Mesenchymal stem cell (in vitro differentiated cells and primary cell): Measurements from ENCODE around the gene ALDH16A1.
A peak's percentile ranks its signal among the peaks of the same experiment; 100 is the strongest.

Experiments used
- DNase-seq: peaks from one replicate; pipeline ENCODE4 v3.0.0-alpha.2; 2013
- H2AFZ ChIP-seq: one replicate; pipeline ENCODE4 v1.6.1; 2013; ENCODE audit warnings: low read depth, mild to moderate bottlenecking, control low read depth, inconsistent platforms, low read length, moderate library complexity
- H2AK5ac ChIP-seq: 2 replicates; pipeline ENCODE4 v1.6.1; 2013; ENCODE audit warnings: low read length, moderate library complexity, mild to moderate bottlenecking, inconsistent platforms; ENCODE audit not compliant: severe bottlenecking
- H2BK120ac ChIP-seq: one replicate; pipeline ENCODE4 v1.6.1; 2013; ENCODE audit warnings: low read depth, mild to moderate bottlenecking, inconsistent platforms, low read length, moderate library complexity
- H2BK12ac ChIP-seq, 2 experiments: one replicate each; pipeline ENCODE4 v1.6.1; 2013; ENCODE audit warnings: inconsistent platforms in 2 of 2, low read length in 2 of 2, mild to moderate bottlenecking in 2 of 2, moderate library complexity in 2 of 2, control low read depth in 1 of 2
- H2BK15ac ChIP-seq: one replicate; pipeline ENCODE4 v1.6.1; 2013; ENCODE audit warnings: mild to moderate bottlenecking, low read depth, inconsistent platforms; ENCODE audit not compliant: poor library complexity, severe bottlenecking
- H2BK5ac ChIP-seq: 2 replicates; pipeline ENCODE4 v1.6.1; 2013; ENCODE audit warnings: low read depth, mild to moderate bottlenecking, low read length, control low read depth, inconsistent platforms; ENCODE audit not compliant: poor library complexity, severe bottlenecking
- H3K14ac ChIP-seq, 2 experiments: one replicate each; pipeline ENCODE4 v1.6.1; 2013; ENCODE audit warnings: inconsistent platforms in 2 of 2, low read length in 2 of 2, control low read depth in 1 of 2, mild to moderate bottlenecking in 1 of 2, moderate library complexity in 1 of 2
- H3K18ac ChIP-seq, 2 experiments: one replicate each; pipeline ENCODE4 v1.6.1; 2013; ENCODE audit warnings: inconsistent platforms in 2 of 2, low read length in 2 of 2, control low read depth in 1 of 2, low read depth in 1 of 2, mild to moderate bottlenecking in 1 of 2
- H3K23ac ChIP-seq, 2 experiments: one replicate each; pipeline ENCODE4 v1.6.1; 2013; ENCODE audit warnings: inconsistent platforms in 2 of 2, low read length in 2 of 2, mild to moderate bottlenecking in 2 of 2, moderate library complexity in 2 of 2, control low read depth in 1 of 2
- H3K27ac ChIP-seq: 2 replicates; pipeline ENCODE4 v1.5.1; 2013; ENCODE audit warnings: mild to moderate bottlenecking, moderate library complexity, low read length, control low read depth, inconsistent platforms; ENCODE audit not compliant: poor library complexity, severe bottlenecking
- H3K27me3 ChIP-seq, 2 experiments: 2 replicates each; pipeline versions ENCODE4 v1.6.1 to v1.7.0; 2013; ENCODE audit warnings: low read length in 2 of 2, mild to moderate bottlenecking in 2 of 2, moderate library complexity in 2 of 2, control low read depth in 1 of 2, inconsistent platforms in 1 of 2; ENCODE audit not compliant: control insufficient read depth in 1 of 2, insufficient read depth in 1 of 2
- H3K36me3 ChIP-seq, 2 experiments: 2 replicates each; pipeline versions ENCODE4 v1.6.1 to v1.7.0; 2013; ENCODE audit warnings: low read length in 2 of 2, control low read depth in 1 of 2, inconsistent platforms in 1 of 2, low read depth in 1 of 2, mild to moderate bottlenecking in 1 of 2; ENCODE audit not compliant: insufficient read depth in 2 of 2, control insufficient read depth in 1 of 2
- H3K4ac ChIP-seq, 2 experiments: one replicate each; pipeline ENCODE4 v1.6.1; 2013; ENCODE audit warnings: inconsistent platforms in 2 of 2, low read length in 2 of 2, mild to moderate bottlenecking in 2 of 2, moderate library complexity in 2 of 2, control low read depth in 1 of 2, low read depth in 1 of 2
- H3K4me1 ChIP-seq: 2 replicates; pipeline ENCODE4 v1.6.1; 2013; ENCODE audit warnings: low read depth, low read length, control low read depth; ENCODE audit not compliant: control insufficient read depth, insufficient read depth
- H3K4me2 ChIP-seq: 2 replicates; pipeline ENCODE4 v1.6.1; 2013; ENCODE audit warnings: low read length, mild to moderate bottlenecking, inconsistent platforms; ENCODE audit not compliant: poor library complexity, severe bottlenecking
- H3K4me3 ChIP-seq, 2 experiments: 2 replicates each; pipeline versions ENCODE4 v1.5.1 to v1.7.0; 2013; ENCODE audit warnings: low read length in 2 of 2, mild to moderate bottlenecking in 2 of 2, control low read depth in 1 of 2, low read depth in 1 of 2; ENCODE audit not compliant: insufficient read depth in 1 of 2
- H3K79me1 ChIP-seq: replicated peaks from 2 replicates; pipeline ENCODE4 v1.6.1; 2013; ENCODE audit warnings: mild to moderate bottlenecking, control low read depth, low read length, inconsistent platforms; ENCODE audit not compliant: poor library complexity, severe bottlenecking
- H3K9ac ChIP-seq: 2 replicates; pipeline ENCODE4 v1.7.0; 2013; ENCODE audit warnings: mild to moderate bottlenecking, low read length, moderate library complexity
- H3K9me3 ChIP-seq: 2 replicates; pipeline ENCODE4 v1.7.0; 2013; ENCODE audit warnings: mild to moderate bottlenecking, low read length; ENCODE audit not compliant: control insufficient read depth
- H4K8ac ChIP-seq: one replicate; pipeline ENCODE4 v1.6.1; 2013; ENCODE audit warnings: inconsistent platforms, mild to moderate bottlenecking, low read length, moderate library complexity
- H4K91ac ChIP-seq: one replicate; pipeline ENCODE4 v1.6.1; 2013; ENCODE audit warnings: mild to moderate bottlenecking, low read length, inconsistent platforms
- WGBS: methylation state at CpG from one replicate; pipeline ENCODE4 v1.1.7; 2013; ENCODE audit warnings: mixed read lengths; 5-methylcytosine and 5-hydroxymethylcytosine counted together

The ALDH16A1 gene

GRCh38 chr19:49421878-49422202, 31.2 kb upstream of the ALDH16A1 start:
- no peaks in the 10 kb centered on the region for H3K36me3 ChIP-seq
- DNase-seq, result no peak
- no peak overlapping the region for H2BK5ac ChIP-seq
- peaks cover 15% of the 10 kb centered on the region for H3K4me1 ChIP-seq
- WGBS, result 54% methylated on average over 2 of the region's 3 CpGs
- H3K79me1 ChIP-seq, result no peaks in the 10 kb centered on the region
- H3K4me3 ChIP-seq, result no peak overlapping the region
- H4K91ac ChIP-seq, result no peak overlapping the region
- no peak overlapping the region for H3K4me2 ChIP-seq
- H3K9ac ChIP-seq, result no peak overlapping the region
- H3K27ac ChIP-seq, result no peak overlapping the region
- H2AFZ ChIP-seq, result no peak overlapping the region
- peaks cover 78 to 99% of the 10 kb centered on the region in 2 experiments for H3K27me3 ChIP-seq
- no peak overlapping the region for H4K8ac ChIP-seq
- H3K14ac ChIP-seq, result no peak overlapping the region
- no peak overlapping the region for H2BK12ac ChIP-seq
- no peak overlapping the region for H2BK120ac ChIP-seq
- no peak overlapping the region for H2AK5ac ChIP-seq
- H3K4ac ChIP-seq, result no peak overlapping the region
- no peaks in the 10 kb centered on the region for H3K9me3 ChIP-seq
- H3K23ac ChIP-seq, result no peak overlapping the region
- H2BK15ac ChIP-seq, result no peak overlapping the region
- no peak overlapping the region for H3K18ac ChIP-seq

GRCh38 chr19:49422407-49423070, 30.5 kb upstream of the ALDH16A1 start:
- H3K27me3 ChIP-seq, result peaks cover 80 to 98% of the 10 kb centered on the region in 2 experiments
- no peak overlapping the region for H3K18ac ChIP-seq
- no peak overlapping the region for H4K8ac ChIP-seq
- H3K4ac ChIP-seq, result no peak overlapping the region
- H2BK5ac ChIP-seq, result no peak overlapping the region
- H3K4me2 ChIP-seq, result peak overlapping the region; percentile 31
- H4K91ac ChIP-seq, result no peak overlapping the region
- peak; percentile 33 for DNase-seq
- no peaks in the 10 kb centered on the region for H3K9me3 ChIP-seq
- H3K9ac ChIP-seq, result no peak overlapping the region
- H3K79me1 ChIP-seq, result no peaks in the 10 kb centered on the region
- H3K4me3 ChIP-seq, result no peak overlapping the region
- no peak overlapping the region for H3K23ac ChIP-seq
- no peaks in the 10 kb centered on the region for H3K36me3 ChIP-seq
- no peak overlapping the region for H2AFZ ChIP-seq
- H2BK15ac ChIP-seq, result no peak overlapping the region
- no peak overlapping the region for H3K14ac ChIP-seq
- H2BK120ac ChIP-seq, result no peak overlapping the region
- H2BK12ac ChIP-seq, result no peak overlapping the region
- no peak overlapping the region for H2AK5ac ChIP-seq
- WGBS, result 7% methylated on average over 58 of the region's 58 CpGs
- no peak overlapping the region for H3K27ac ChIP-seq
- H3K4me1 ChIP-seq, result peaks cover 15% of the 10 kb centered on the region

- H3K4me1 ChIP-seq, result peaks cover 21% of the 10 kb centered on the region
- no peak within 1 kb of the TSS for H2BK5ac ChIP-seq
- no peak within 1 kb of the TSS for H4K91ac ChIP-seq
- H2BK12ac ChIP-seq, result no peak within 1 kb of the TSS
- no peak within 1 kb of the TSS for H2AFZ ChIP-seq
- DNase-seq, result no peak
- H3K14ac ChIP-seq, result no peak within 1 kb of the TSS
- H3K4me2 ChIP-seq, result peak within 1 kb of the TSS; percentile 31
- H2AK5ac ChIP-seq, result no peak within 1 kb of the TSS
- no peaks in the 10 kb centered on the region for H3K36me3 ChIP-seq
- H3K27ac ChIP-seq, result no peak within 1 kb of the TSS
- no peak within 1 kb of the TSS for H3K4me3 ChIP-seq
- H3K9ac ChIP-seq, result no peak within 1 kb of the TSS
- H3K27me3 ChIP-seq, result peaks cover 88 to 97% of the 10 kb centered on the region in 2 experiments
- no peaks in the 10 kb centered on the region for H3K9me3 ChIP-seq
- H3K79me1 ChIP-seq, result no peaks in the 10 kb centered on the region
- no peak within 1 kb of the TSS for H3K18ac ChIP-seq
- no peak within 1 kb of the TSS for H2BK120ac ChIP-seq
- no peak within 1 kb of the TSS for H3K4ac ChIP-seq
- H3K23ac ChIP-seq, result no peak within 1 kb of the TSS
- WGBS, result 26% methylated on average over 42 of the region's 42 CpGs
- no peak within 1 kb of the TSS for H4K8ac ChIP-seq
- H2BK15ac ChIP-seq, result no peak within 1 kb of the TSS
Observed at GRCh38 chr19:49423071-49423984, 29.7 kb upstream of the ALDH16A1 start, which contains the start of gene PTH2. Gene PTH2, minus strand, starts transcription at chr19:49423441. Its CDS starts 102 bp downstream, at chr19:49423339.

- Histone ChIP-seq H3K4me1 (peaks cover 25% of the 10 kb centered on the region), H3K23ac (no peak overlapping the region), H3K14ac (no peak overlapping the region), H3K79me1 (no peaks in the 10 kb centered on the region), H3K18ac (no peak overlapping the region), H3K9me3 (no peaks in the 10 kb centered on the region), H2BK5ac (no peak overlapping the region), H3K36me3 (no peaks in the 10 kb centered on the region), H2AK5ac (no peak overlapping the region), H2BK120ac (no peak overlapping the region), H3K9ac (no peak overlapping the region), H2BK15ac (no peak overlapping the region), H2BK12ac (no peak overlapping the region), H2AFZ (no peak overlapping the region), H3K4me2 (no peak overlapping the region), H3K27ac (no peak overlapping the region), H3K4ac (no peak overlapping the region), H4K8ac (no peak overlapping the region), H3K27me3 (peaks cover 94 to 97% of the 10 kb centered on the region in 2 experiments), H3K4me3 (no peak overlapping the region), H4K91ac (no peak overlapping the region)
- DNase-seq, result no peak
- 19% methylated on average over 3 of the region's 3 CpGs for WGBS
Observed at GRCh38 chr19:49423985-49424303, 29.1 kb upstream of the ALDH16A1 start.
